ENCODE results near the gene ARID1B.

ARID1B gene

GRCh38 chr6:157162766-157163433 is 385.7 kb downstream of the ARID1B start:
- TF ChIP-seq, protein P1, sequence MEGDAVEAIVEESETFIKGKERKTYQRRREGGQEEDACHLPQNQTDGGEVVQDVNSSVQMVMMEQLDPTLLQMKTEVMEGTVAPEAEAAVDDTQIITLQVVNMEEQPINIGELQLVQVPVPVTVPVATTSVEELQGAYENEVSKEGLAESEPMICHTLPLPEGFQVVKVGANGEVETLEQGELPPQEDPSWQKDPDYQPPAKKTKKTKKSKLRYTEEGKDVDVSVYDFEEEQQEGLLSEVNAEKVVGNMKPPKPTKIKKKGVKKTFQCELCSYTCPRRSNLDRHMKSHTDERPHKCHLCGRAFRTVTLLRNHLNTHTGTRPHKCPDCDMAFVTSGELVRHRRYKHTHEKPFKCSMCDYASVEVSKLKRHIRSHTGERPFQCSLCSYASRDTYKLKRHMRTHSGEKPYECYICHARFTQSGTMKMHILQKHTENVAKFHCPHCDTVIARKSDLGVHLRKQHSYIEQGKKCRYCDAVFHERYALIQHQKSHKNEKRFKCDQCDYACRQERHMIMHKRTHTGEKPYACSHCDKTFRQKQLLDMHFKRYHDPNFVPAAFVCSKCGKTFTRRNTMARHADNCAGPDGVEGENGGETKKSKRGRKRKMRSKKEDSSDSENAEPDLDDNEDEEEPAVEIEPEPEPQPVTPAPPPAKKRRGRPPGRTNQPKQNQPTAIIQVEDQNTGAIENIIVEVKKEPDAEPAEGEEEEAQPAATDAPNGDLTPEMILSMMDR (IDR thresholded peaks at IDR 0.05; ENCODE audit: extremely low read depth, missing control alignments) = no peak
- DNase-seq (ENCODE audit: low spot score) = no peak

DNA sequence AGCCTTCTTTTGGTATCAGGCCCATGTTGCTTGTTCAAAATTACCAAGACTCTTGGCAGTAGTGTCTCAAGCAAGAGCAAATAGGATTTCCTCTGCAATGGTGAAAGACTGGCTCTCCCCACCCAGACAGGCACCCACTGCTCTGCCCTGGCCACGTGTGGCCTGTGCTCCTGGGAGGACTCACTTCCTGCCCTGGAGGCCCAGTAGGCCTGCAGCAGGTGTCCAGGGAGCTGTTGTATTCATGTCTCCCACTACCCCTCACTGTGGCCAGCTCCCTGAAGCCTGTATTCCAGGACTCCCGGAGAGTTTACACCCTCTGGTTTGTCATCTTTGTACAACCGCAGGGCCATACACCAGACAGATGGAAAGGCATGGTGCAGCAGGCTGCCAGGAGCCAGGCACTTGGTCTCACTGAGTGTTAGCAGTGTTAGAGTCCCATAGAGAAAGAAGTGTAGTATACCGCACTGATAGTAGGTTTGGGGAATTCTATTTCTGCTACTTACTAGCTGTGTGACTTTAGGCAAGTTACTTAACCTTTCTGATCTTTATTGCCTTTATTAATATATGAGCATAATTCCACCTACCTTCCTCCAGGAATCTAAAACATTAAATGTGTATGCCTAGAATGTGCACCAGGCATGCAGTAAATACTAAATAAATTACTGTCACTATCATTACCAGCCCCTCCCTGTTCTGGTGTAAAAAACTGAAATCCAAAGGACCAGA is 386.4 kb downstream of the ARID1B start:
- DNase-seq (ENCODE audit: low spot score) = no peak
- TF ChIP-seq, protein P1 (IDR thresholded peaks at IDR 0.05; ENCODE audit: extremely low read depth, missing control alignments) = no peak

DNA sequence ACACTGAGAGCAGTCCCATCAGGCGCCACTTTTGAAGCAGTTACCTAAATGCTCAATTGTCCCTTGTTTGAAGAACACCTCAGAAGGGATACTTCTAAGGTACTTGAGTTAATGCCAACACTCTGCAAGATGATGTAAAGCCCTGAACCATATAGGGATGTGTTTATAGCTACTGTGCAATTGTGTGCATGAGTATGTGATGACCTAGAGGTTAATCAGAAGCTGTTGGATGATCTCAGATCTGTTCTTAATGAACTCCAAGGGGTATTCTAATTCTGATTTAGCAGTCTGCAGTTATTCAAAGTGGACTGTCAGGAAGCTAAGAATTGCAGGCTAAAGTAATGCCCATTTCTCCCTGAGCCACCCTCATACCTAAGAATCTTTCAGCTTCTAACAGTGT is 387.8 kb downstream of the ARID1B start:
- TF ChIP-seq, protein P1 (IDR thresholded peaks at IDR 0.05; ENCODE audit: extremely low read depth, missing control alignments) = no peak
- no peak for DNase-seq (ENCODE audit: low spot score)

GRCh38 chr6:157166784-157167183 is 389.6 kb downstream of the ARID1B start:
- TF ChIP-seq, protein P1 (IDR thresholded peaks at IDR 0.05; ENCODE audit: extremely low read depth, missing control alignments) = no peak
- no peak for DNase-seq (ENCODE audit: low spot score)

- TF ChIP-seq, protein P1 (IDR thresholded peaks at IDR 0.05; ENCODE audit: extremely low read depth, missing control alignments) = no peak
- DNase-seq (ENCODE audit: low spot score) = no peak
These were observed 390.7 kb downstream of the ARID1B start for GRCh38 chr6:157167837-157168236.

DNA sequence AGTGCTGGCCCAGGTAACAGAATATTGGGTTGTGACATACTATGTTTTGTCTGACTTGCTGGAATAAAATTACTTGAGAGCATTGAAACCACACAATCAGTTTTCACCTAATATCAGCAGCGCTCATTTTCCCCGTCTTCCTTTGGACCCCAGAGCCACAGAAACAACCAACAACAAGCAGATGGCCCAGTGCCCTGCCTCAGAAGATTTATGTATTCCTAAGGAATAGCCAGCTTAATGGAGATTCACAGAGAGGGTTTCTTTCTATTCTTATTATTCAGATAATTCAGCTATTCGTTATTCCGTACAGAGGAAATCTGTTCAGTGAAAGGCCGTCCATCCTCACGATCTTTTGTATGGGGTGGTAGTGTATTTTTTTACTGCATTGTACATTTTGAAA is 391.3 kb downstream of the ARID1B start:
- no peak for DNase-seq (ENCODE audit: low spot score)
- TF ChIP-seq, protein P1 (IDR thresholded peaks at IDR 0.05; ENCODE audit: extremely low read depth, missing control alignments) = no peak

GRCh38 chr6:157169226-157169625 is 392.0 kb downstream of the ARID1B start:
- TF ChIP-seq, protein P1 (IDR thresholded peaks at IDR 0.05; ENCODE audit: extremely low read depth, missing control alignments) = no peak
- no peak for DNase-seq (ENCODE audit: low spot score)
